Stimulated activated CD8-positive, alpha-beta memory T cell treated with anti-CD3 and anti-CD28 coated beads, Interleukin-7, amount 100 ng/mL, for 24 hours (primary cell): ENCODE measurements around the gene ZNF598.

Experiments used
- DNase-seq: peaks from one replicate; pipeline ENCODE4 v3.0.0-alpha.2; 2020; ENCODE audit warnings: low read depth

ZNF598 gene

GRCh38 chr16:2006317-2006716 lies 3.3 kb downstream of the ZNF598 start:
- DNase-seq = no peak

GRCh38 chr16:2005646-2006045 lies 4.0 kb downstream of the ZNF598 start:
- DNase-seq = no peak

- no peak for DNase-seq
These were observed 4.7 kb downstream of the ZNF598 start for GRCh38 chr16:2004795-2005517.

GRCh38 chr16:2003827-2004641 lies 5.6 kb downstream of the ZNF598 start:
- peak; percentile 74 for DNase-seq

- no peak for DNase-seq
These were observed 6.3 kb downstream of the ZNF598 start for GRCh38 chr16:2003231-2003826.

GRCh38 chr16:2002406-2003230 lies 7.0 kb downstream of the ZNF598 start:
- DNase-seq = no peak

GRCh38 chr16:2001456-2002355 lies 7.9 kb downstream of the ZNF598 start:
- DNase-seq = no peak

GRCh38 chr16:2001035-2001434 lies 8.6 kb downstream of the ZNF598 start:
- DNase-seq = no peak

GRCh38 chr16:1999866-2000514 lies 9.6 kb downstream of the ZNF598 start:
- no peak for DNase-seq

- no peak for DNase-seq
These were observed 10.5 kb downstream of the ZNF598 start for GRCh38 chr16:1998852-1999801.

GRCh38 chr16:1998360-1998835 lies 11.2 kb downstream of the ZNF598 start:
- DNase-seq = no peak

GRCh38 chr16:1997494-1998359 lies 11.9 kb downstream of the ZNF598 start:
- no peak for DNase-seq

- no peak for DNase-seq
These were observed 15.9 kb downstream of the ZNF598 start for GRCh38 chr16:1993731-1994131.

GRCh38 chr16:1992704-1993317 lies 16.8 kb downstream of the ZNF598 start:
- DNase-seq = no peak

- peak; percentile 93 for DNase-seq
These were observed 17.5 kb downstream of the ZNF598 start for GRCh38 chr16:1991948-1992703.

GRCh38 chr16:1991588-1991947 lies 18.1 kb downstream of the ZNF598 start:
- DNase-seq = no peak

GRCh38 chr16:1991135-1991551 lies 18.5 kb downstream of the ZNF598 start:
- DNase-seq = no peak
